NCI-H187 (cell line): ENCODE results near the gene C5orf58.

Source experiments
- DNase-seq, 2 experiments: peaks; one replicate each; lab custom pipeline; 2025; lab: John Stamatoyannopoulos, UW

Gene C5orf58

GRCh38 chr5:170283296-170283695 is 50.5 kb downstream of the C5orf58 start:
- DNase-seq, result no peak

GRCh38 chr5:170284231-170284630 is 51.4 kb downstream of the C5orf58 start:
- no peak for DNase-seq

DNA sequence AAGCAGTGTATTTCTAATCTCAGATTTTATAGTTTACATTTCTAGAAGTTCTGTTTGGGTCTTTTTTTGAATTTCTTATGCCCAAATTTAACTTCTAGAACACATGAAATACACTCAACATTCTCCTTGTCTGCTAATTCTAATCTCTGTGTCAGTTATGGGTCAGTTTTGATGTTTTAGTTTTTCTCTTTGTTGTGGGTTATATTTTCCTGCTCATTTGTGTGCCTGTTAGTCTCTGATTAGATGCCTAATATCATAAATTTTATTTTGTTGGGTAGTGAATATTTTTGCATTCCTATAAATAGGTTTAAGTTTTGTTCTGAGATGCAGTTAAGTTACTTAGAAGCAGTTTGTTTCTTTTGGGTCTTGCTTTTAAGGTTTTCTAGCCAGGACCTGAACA is 52.4 kb downstream of the C5orf58 start:
- DNase-seq, result no peak

DNA sequence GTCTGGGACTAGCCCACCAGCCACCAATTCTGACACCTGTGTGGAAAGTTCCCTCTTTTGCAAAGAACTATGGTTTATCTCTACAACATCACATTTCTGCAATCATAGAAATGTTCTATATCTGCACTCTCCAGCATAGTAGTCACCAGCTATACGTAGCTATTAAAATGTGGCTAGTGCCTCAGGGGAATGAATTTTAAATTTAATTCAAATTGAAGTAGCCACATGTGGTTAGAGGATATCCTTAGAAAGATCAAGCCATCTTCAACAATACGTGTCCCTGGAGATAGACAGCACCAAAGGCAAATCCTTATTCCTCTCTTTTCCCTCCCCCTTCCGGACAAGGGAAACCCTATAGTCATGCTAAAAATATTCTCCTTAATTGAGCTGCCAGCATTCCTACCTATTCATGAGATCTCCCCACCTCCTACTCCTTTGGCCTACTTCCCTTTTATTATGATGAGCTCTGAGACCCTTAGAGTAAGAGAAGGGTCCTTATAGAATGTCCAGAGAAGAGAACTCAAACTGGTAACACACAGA is 53.7 kb downstream of the C5orf58 start:
- DNase-seq, result no peak

- DNase-seq, result no peak
Measured at GRCh38 chr5:170287532-170287931, 54.7 kb downstream of the C5orf58 start.

DNA sequence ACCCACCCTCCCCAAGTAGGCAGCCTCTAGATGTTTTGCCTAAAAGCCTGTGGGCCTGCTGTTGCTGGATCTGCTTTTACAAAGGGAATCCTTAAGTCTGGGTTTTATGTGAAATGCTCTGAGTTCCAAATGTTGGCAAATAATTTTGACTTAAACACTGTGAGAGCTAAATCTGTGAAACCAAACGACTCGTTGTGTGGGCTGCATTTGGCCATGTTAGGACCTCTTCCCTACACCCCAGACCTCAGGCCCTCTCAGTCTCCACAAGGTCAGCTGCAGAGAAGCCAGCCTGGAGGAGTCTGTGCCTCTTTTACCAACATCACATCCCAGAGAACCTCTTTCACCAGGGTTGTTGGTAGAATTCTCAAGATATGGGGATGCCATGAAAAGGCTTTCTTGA is 55.4 kb downstream of the C5orf58 start:
- DNase-seq, result no peak

GRCh38 chr5:170288551-170288950 is 55.8 kb downstream of the C5orf58 start:
- DNase-seq, result no peak

- no peak for DNase-seq
Measured at GRCh38 chr5:170289121-170289520, 56.3 kb downstream of the C5orf58 start.

DNA sequence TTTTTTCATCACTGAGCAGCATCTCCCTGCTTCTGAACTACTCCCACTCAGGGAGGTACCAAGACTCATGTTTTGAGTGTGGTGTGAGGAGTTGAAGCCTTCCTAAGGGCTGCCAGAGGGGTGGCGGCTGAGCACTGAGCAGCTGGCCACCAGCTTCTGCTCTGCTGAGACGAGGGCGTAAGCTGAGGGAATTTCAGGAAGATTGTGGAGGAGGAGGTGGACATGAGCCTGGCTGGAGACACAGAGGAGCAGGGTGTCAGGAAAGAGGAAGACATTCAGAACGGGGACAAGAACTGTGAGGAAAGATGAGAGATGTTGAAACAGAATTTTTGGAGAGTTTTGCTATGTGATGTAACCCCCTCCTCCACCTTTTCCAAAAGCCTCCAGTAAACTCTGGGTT is 57.0 kb downstream of the C5orf58 start:
- no peak for DNase-seq

DNA sequence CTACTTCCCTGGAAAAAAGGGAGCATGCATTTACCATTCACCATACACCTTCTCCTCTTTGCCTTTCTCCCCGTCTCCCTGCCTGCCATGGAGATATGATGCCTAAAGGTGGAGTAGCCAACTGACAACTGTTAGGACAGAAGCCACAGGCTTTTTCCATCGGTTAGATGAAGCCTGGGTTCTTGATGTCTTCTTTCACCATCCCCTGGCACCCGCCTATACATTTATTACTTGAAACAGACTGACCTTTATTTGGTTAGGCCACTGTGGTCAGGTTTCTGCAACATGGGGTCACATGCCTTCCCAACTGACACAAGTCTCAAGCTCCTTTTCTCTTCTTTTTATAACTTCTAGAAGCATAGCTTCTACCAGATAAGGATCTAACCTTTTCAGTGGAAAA is 57.7 kb downstream of the C5orf58 start:
- no peak for DNase-seq

GRCh38 chr5:170292179-170293104 is 59.7 kb downstream of the C5orf58 start:
- DNase-seq, result no peak

DNA sequence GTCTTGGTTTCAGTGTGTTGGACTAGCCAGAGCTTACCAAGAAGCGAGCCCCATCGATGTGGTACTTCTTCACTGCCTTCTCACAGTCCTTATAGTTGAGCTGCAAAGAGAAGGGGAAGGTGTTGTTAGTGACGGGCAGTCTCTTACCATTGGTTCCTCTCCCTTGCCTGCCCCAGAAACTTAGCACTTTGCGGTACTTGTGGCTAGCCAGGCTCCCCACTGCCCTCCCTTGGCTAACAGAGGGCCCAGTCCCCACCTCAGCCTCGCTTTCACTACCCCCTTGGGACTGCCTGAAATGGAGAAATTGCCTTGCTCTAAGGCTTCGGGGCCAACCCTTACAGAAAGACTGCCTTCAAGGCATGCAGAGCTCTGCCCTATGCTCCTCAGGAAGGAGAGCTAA is 60.5 kb downstream of the C5orf58 start:
- DNase-seq, result no peak

GRCh38 chr5:170294057-170294456 is 61.3 kb downstream of the C5orf58 start:
- DNase-seq, result no peak

DNA sequence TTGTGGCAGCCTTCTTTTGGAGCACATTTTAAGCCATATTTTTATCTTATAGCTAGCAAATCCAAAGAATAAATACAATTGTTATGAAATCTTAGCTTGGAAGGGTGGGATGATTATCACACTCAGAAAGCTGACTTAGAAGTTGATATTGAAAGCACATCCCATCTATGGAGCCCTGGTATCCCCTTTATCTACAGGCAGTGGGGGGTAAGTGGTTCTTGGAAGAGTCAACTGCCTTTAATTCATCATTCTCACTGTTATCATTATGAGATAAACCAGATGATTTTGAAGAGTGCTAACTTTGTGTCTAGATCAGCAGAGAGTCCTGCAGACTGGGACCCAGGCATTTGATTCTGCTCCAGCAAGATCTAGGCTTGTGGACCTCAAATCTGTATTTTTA is 61.8 kb downstream of the C5orf58 start:
- DNase-seq, result no peak
